ENCODE results near the gene ABCD2. TPM values are rescaled to one million over a fixed set of nuclear protein-coding genes. Genes with fewer than 3 reads are reported as not detected.
A peak's percentile ranks its signal among the peaks of the same experiment; 100 is the strongest.
"Not testable (repeated sequence)": the region's sequence is repeated elsewhere in the genome, so short reads cannot be mapped to it uniquely, and the experiment has no call there.

ABCD2 gene
- total and polyA plus RNA-seq, 2 donors (not counting 1 experiment from before 2014, with no cell fraction given) = 0.14 to 0.33 TPM

DNA sequence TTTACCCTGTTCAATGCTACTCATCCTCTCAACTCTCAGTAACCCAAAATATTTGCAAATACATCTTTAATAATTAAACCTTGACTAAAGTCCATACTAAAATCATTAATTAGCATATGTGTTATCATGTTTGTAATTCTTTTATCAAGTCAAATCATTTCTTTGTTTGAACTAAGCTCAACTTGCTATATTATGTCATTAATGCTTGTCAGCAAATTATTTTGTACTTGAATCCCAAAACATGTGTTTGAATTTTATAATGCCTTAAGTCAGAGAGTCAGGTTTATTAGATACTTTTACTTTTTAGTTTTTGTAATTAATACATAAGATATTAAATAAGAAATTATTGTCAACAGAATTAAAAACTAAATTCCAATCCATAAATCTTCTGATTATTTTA lies 16.5 kb downstream of the ABCD2 start:
- Histone ChIP-seq H3K4me1 (ENCODE audit: control insufficient read depth, extremely low read depth, insufficient read depth, low read length) (no peaks in the 10 kb centered on the region), H3K4me3 (replicated peaks in 1 of 4; ENCODE audit: control extremely low read depth in 1 of 4, insufficient read depth in 1 of 4, low read depth in 3 of 4, low read length in 4 of 4) (no peak overlapping the region), H3K9me3 (ENCODE audit: control insufficient read depth, insufficient read depth, low read depth, low read length) (no peaks in the 10 kb centered on the region), H3K27me3 (ENCODE audit: control insufficient read depth, insufficient read depth, low read length) (no peaks in the 10 kb centered on the region), H4K20me1 (ENCODE audit: control insufficient read depth, extremely low read depth, insufficient read depth, low read length) (no peaks in the 10 kb centered on the region), H3K36me3 (ENCODE audit: control insufficient read depth, insufficient read depth, low read length) (no peaks in the 10 kb centered on the region), H2AFZ (ENCODE audit: low read length) (no peak overlapping the region), H3K9ac (ENCODE audit: insufficient read depth, low read length) (no peak overlapping the region), H3K4me2 (ENCODE audit: extremely low read depth, insufficient read depth, low read length) (no peak overlapping the region), H3K79me2 (ENCODE audit: control insufficient read depth, insufficient read depth, low read length) (no peaks in the 10 kb centered on the region), H3K27ac (ENCODE audit: insufficient read depth, low read length) (no peak overlapping the region)
- no peak for TF ChIP-seq EZH2 (IDR thresholded peaks at IDR 0.05; ENCODE audit: low read length, missing control alignments)
- no peak for TF ChIP-seq CTCF (conservative IDR thresholded peaks at IDR 0.05 in 1 of 2, IDR thresholded peaks at IDR 0.05 in 1 of 2; ENCODE audit: low read depth in 1 of 2, low read length in 2 of 2)
- no peak for DNase-seq (ENCODE audit: low read depth in 2 of 2)

DNA sequence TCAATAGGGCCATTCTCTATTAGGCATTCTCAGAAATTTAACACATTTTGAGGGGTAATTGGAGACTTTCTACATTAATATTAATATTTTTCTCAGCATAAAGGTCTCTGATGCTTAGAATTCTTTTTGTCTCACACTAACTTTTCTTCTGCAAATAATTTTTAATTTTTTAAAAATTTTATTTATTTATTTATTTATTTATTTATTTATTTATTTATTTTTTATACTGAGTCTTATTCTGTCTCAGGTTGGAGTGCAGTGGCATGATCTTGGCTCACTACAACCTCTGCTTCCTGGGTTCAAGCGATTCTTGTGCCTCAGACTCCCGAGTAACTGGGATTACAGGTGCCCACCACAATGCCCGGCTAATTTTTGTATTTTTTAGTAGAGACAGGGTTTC lies 17.7 kb downstream of the ABCD2 start:
- not testable (repeated sequence) for H3K79me2 ChIP-seq (ENCODE audit: control insufficient read depth, insufficient read depth, low read length); H3K27me3 ChIP-seq (ENCODE audit: control insufficient read depth, insufficient read depth, low read length); H3K4me3 ChIP-seq (replicated peaks in 1 of 4; ENCODE audit: control extremely low read depth in 1 of 4, insufficient read depth in 1 of 4, low read depth in 3 of 4, low read length in 4 of 4); H3K9ac ChIP-seq (ENCODE audit: insufficient read depth, low read length); H3K36me3 ChIP-seq (ENCODE audit: control insufficient read depth, insufficient read depth, low read length); H4K20me1 ChIP-seq (ENCODE audit: control insufficient read depth, extremely low read depth, insufficient read depth, low read length); H3K9me3 ChIP-seq (ENCODE audit: control insufficient read depth, insufficient read depth, low read depth, low read length); DNase-seq (ENCODE audit: low read depth in 2 of 2); H3K27ac ChIP-seq (ENCODE audit: insufficient read depth, low read length); H3K4me2 ChIP-seq (ENCODE audit: extremely low read depth, insufficient read depth, low read length); H2AFZ ChIP-seq (ENCODE audit: low read length); H3K4me1 ChIP-seq (ENCODE audit: control insufficient read depth, extremely low read depth, insufficient read depth, low read length)

GRCh38 chr12:39595928-39596327 lies 23.7 kb downstream of the ABCD2 start:
- Histone ChIP-seq H3K9me3 (ENCODE audit: control insufficient read depth, insufficient read depth, low read depth, low read length) (no peaks in the 10 kb centered on the region), H2AFZ (ENCODE audit: low read length) (no peak overlapping the region), H3K79me2 (ENCODE audit: control insufficient read depth, insufficient read depth, low read length) (no peaks in the 10 kb centered on the region), H3K36me3 (ENCODE audit: control insufficient read depth, insufficient read depth, low read length) (no peaks in the 10 kb centered on the region), H3K4me3 (replicated peaks in 1 of 4; ENCODE audit: control extremely low read depth in 1 of 4, insufficient read depth in 1 of 4, low read depth in 3 of 4, low read length in 4 of 4) (no peak overlapping the region), H3K27me3 (ENCODE audit: control insufficient read depth, insufficient read depth, low read length) (no peaks in the 10 kb centered on the region), H4K20me1 (ENCODE audit: control insufficient read depth, extremely low read depth, insufficient read depth, low read length) (no peaks in the 10 kb centered on the region), H3K27ac (ENCODE audit: insufficient read depth, low read length) (no peak overlapping the region), H3K9ac (ENCODE audit: insufficient read depth, low read length) (no peak overlapping the region), H3K4me2 (ENCODE audit: extremely low read depth, insufficient read depth, low read length) (no peak overlapping the region), H3K4me1 (ENCODE audit: control insufficient read depth, extremely low read depth, insufficient read depth, low read length) (no peaks in the 10 kb centered on the region)
- TF ChIP-seq EZH2 (IDR thresholded peaks at IDR 0.05; ENCODE audit: low read length, missing control alignments) (no peak), CTCF (conservative IDR thresholded peaks at IDR 0.05 in 1 of 2, IDR thresholded peaks at IDR 0.05 in 1 of 2; ENCODE audit: low read depth in 1 of 2, low read length in 2 of 2) (no peak)
- peak in 1 of 2 donors; percentile 27 for DNase-seq (ENCODE audit: low read depth in 2 of 2)

Data from fibroblast of lung (primary cell).